HG03354 (cell line): Measurements from ENCODE around the gene TLE3.
"Not testable (repeated sequence)": the region's sequence is repeated elsewhere in the genome, so short reads cannot be mapped to it uniquely, and the experiment has no call there.

Source experiments
- ATAC-seq: cut with Tn5 transposase; IDR thresholded peaks from one replicate; pipeline ENCODE4 v1.9.1; 2021; ENCODE audit warnings: mild to moderate bottlenecking; ENCODE audit not compliant: unreplicated experiment, poor library complexity, severe bottlenecking

TLE3 gene

GRCh38 chr15:70127288-70127746, 29.6 kb upstream of the TLE3 start:
- no peak for ATAC-seq

- no peak for ATAC-seq
These were observed 28.6 kb upstream of the TLE3 start for GRCh38 chr15:70126362-70126761.

- no peak for ATAC-seq
These were observed 27.9 kb upstream of the TLE3 start for GRCh38 chr15:70125605-70126004.

GRCh38 chr15:70121624-70122302, 24.0 kb upstream of the TLE3 start:
- no peak for ATAC-seq

- no peak for ATAC-seq
These were observed 23.4 kb upstream of the TLE3 start for GRCh38 chr15:70120958-70121623.

GRCh38 chr15:70119911-70120508, 22.3 kb upstream of the TLE3 start:
- ATAC-seq = no peak

GRCh38 chr15:70118599-70118998, 20.9 kb upstream of the TLE3 start:
- ATAC-seq = no peak

GRCh38 chr15:70116317-70116716, 18.6 kb upstream of the TLE3 start:
- no peak for ATAC-seq

GRCh38 chr15:70114221-70114620, 16.5 kb upstream of the TLE3 start:
- no peak for ATAC-seq

- ATAC-seq = no peak
These were observed 15.6 kb upstream of the TLE3 start for GRCh38 chr15:70113304-70113700.

GRCh38 chr15:70112572-70113303, 15.0 kb upstream of the TLE3 start:
- ATAC-seq = not testable (repeated sequence)

- no peak for ATAC-seq
These were observed 14.3 kb upstream of the TLE3 start for GRCh38 chr15:70112074-70112395.

- no peak for ATAC-seq
These were observed 13.7 kb upstream of the TLE3 start for GRCh38 chr15:70111203-70112073.

- no peak for ATAC-seq
These were observed 12.3 kb upstream of the TLE3 start for GRCh38 chr15:70109978-70110377.

- no peak for ATAC-seq
These were observed 11.8 kb upstream of the TLE3 start for GRCh38 chr15:70109531-70109930.

GRCh38 chr15:70103880-70104626, 6.3 kb upstream of the TLE3 start:
- ATAC-seq = no peak

GRCh38 chr15:70102827-70103226, 5.1 kb upstream of the TLE3 start:
- ATAC-seq = no peak

- ATAC-seq = no peak
These were observed 3.9 kb upstream of the TLE3 start for GRCh38 chr15:70101459-70102113.
